GM18511 (cell line): Measurements from ENCODE around the gene KCNK17.

Experiments used
- ATAC-seq: cut with Tn5 transposase; IDR thresholded peaks from one replicate; pipeline ENCODE4 v1.9.1; 2021; ENCODE audit warnings: mild to moderate bottlenecking, moderate library complexity; ENCODE audit not compliant: unreplicated experiment

The KCNK17 gene

GRCh38 chr6:39338397-39338796 is 24.2 kb upstream of the KCNK17 start:
- ATAC-seq: no peak

DNA sequence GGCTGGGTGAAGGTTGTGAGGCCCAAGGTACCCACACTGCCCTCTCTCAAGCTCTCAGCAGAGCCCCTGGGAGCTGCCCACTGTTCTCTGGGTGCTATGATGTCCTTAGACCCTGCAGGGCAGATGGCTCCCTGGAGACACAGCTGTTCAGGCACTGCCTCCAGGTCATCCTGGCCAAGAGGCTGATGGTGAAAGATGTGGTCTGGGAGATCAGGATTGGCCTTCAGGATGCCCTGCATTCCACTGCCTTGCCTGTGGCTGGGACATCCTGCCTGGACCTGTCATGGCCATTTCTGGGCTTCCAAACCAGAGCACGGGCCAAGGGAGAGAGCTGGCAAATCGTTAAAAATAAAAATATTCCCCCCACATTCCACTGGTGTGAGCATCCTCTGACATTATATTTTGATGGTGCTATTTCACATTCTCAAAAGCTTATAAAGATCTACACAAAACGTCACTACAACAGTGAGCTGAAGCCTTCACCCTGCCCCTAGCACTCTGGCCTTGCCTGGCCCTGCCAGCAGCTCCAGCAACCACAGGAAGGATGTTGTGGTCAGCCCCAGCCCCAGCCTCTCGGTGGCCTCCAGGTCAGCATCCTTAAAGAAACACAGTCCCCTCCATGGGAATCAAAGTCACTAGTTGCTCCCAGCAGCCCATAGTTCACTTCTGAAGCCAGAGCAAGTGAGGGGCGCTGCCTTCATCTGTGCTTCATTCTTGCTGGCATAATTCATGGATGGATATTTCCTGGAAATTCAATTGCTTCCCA is 21.7 kb upstream of the KCNK17 start:
- ATAC-seq: peak; percentile 72

GRCh38 chr6:39333644-39334438 is 19.6 kb upstream of the KCNK17 start:
- ATAC-seq: no peak

GRCh38 chr6:39330476-39330875 is 16.3 kb upstream of the KCNK17 start:
- peak; percentile 26 for ATAC-seq

DNA sequence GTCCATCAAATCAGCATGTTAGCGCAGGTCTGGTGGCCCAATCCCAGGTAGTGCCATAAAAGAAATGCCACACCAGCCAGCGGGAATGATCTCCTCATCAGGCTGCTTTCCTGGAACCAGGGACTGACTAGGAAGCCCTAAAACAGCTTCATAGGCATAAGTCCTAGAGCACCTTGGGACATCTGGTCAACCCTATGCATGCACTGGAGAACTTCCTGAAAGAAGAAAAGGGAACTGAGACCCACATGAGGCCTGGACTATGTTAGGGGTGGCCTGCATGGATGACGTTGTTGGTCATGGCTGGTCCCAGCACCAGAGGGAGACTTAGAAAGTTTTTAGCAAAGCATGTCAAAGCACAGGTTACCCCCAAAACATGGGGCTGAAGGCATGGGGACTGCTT is 15.8 kb upstream of the KCNK17 start:
- ATAC-seq: peak; percentile 94

DNA sequence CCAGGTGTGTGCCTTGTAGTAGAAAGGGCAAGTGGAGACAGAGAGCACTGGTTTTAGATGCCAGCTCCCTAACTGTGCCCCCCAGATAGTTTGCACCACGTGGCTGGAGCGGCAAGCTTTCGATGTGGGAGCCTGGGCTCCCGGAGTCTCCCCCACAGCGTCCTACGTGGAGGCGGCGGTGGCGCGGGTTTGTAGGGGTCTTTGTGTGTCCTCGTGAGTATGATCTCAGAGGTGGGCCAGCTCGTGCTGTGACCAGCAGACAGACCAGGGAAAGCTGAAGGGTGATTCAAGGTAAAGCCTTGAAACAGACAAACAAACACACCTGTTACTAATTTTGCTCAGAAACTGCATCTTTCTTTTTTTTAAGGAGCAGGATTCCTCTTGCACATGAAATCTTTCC is 13.8 kb upstream of the KCNK17 start:
- no peak for ATAC-seq

DNA sequence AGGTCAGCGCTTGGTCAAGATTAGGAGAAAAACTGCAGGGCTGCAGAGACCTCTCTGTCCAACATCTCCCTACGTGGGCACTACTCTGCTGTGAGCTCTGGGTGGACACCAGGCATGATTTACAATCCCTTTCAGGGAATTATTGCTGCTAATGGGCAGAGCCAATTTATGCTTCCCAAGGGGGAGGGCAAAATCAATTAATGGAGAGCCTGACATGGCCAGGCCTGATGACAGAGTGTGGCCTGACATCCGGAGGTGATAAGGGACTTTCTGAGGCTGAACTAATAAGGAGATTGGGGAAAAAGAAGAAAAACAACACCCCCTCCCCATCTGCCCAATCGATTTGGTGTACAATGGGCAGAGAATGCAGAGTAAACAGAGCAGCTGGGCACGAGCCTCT is 13.3 kb upstream of the KCNK17 start:
- no peak for ATAC-seq

DNA sequence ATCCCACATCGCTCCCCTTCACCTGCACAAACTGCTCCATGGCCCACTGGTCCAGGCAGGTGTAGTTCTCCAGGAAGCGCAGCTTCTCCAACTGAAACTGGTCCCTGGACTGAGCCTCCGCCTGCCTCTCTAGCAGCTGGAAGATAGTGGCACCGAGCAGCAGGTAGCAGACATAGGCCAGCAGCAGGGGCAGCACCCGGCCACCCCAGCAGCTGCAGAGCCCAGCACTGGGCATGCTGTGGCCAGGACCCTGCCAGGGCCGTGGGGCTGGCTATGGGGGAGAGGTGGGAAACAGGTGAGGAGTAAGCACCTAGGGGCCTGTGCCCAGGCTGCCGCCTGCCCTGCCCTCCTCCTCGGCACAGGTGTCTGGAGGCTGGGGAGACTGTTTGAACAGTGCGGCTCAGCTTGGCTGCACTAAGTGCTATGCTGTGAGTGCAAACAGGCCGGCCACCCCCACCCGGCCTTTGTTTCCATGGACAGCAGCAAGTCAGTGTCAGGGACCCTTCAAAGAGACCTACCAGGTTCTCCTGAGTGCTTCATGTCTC is 8.2 kb upstream of the KCNK17 start, which contains the start of gene KCNK16:
TSS of gene KCNK16 (minus strand) at position 397 of the 545 bp plus-strand sequence. CDS start at position 235, 162 bp downstream.
- ATAC-seq: no peak

- no peak for ATAC-seq
Observed at GRCh38 chr6:39321761-39322160, 7.5 kb upstream of the KCNK17 start.

GRCh38 chr6:39320363-39320984 is 6.3 kb upstream of the KCNK17 start:
- no peak for ATAC-seq

- ATAC-seq: no peak
Observed at GRCh38 chr6:39319621-39320362, 5.6 kb upstream of the KCNK17 start.

GRCh38 chr6:39317256-39317655 is 3.0 kb upstream of the KCNK17 start:
- no peak for ATAC-seq

- no peak for ATAC-seq
Observed at GRCh38 chr6:39313526-39314272, 520 bp downstream of the KCNK17 start.

GRCh38 chr6:39312912-39313525 is 1.2 kb downstream of the KCNK17 start:
- ATAC-seq: no peak

GRCh38 chr6:39310542-39310941 is 3.7 kb downstream of the KCNK17 start:
- ATAC-seq: peak; percentile 46

- peak; percentile 59 for ATAC-seq
Observed at GRCh38 chr6:39309942-39310531, 4.2 kb downstream of the KCNK17 start.

- ATAC-seq: no peak
Observed at GRCh38 chr6:39307462-39307861, 6.8 kb downstream of the KCNK17 start.

- no peak for ATAC-seq
Observed at GRCh38 chr6:39304951-39305350, 9.3 kb downstream of the KCNK17 start.
